Activated naive CD8-positive, alpha-beta T cell treated with anti-CD3 and anti-CD28 coated beads for 36 hours (primary cell): ENCODE measurements around the gene RERE. TPM values are rescaled to one million over a fixed set of nuclear protein-coding genes. Genes with fewer than 3 reads are reported as not detected.
"Not testable (repeated sequence)": the region's sequence is repeated elsewhere in the genome, so short reads cannot be mapped to it uniquely, and the experiment has no call there.

Experiments used
- DNase-seq: peaks from one replicate; pipeline ENCODE4 v3.0.0; 2021
- H3K27ac Mint-ChIP-seq: one replicate; pipeline ENCODE4 v1.8.0; 2022; ENCODE audit warnings: mild to moderate bottlenecking, moderate library complexity, mixed read lengths
- H3K27me3 Mint-ChIP-seq: one replicate; pipeline ENCODE4 v1.8.0; 2022; ENCODE audit warnings: mild to moderate bottlenecking, mixed read lengths
- H3K36me3 Mint-ChIP-seq: one replicate; pipeline ENCODE4 v1.8.0; 2021; ENCODE audit warnings: mild to moderate bottlenecking, mixed read lengths
- H3K4me1 Mint-ChIP-seq: one replicate; pipeline ENCODE4 v1.8.0; 2021; ENCODE audit warnings: mixed read lengths
- H3K4me3 Mint-ChIP-seq: one replicate; pipeline ENCODE4 v1.8.0; 2022; ENCODE audit warnings: mild to moderate bottlenecking, moderate library complexity, mixed read lengths
- H3K9me3 Mint-ChIP-seq: one replicate; pipeline ENCODE4 v1.8.0; 2022; ENCODE audit warnings: mixed read lengths
- total RNA-seq, 2 experiments: library from RNA; stranded (reverse); gene quantifications; one replicate each; pipeline ENCODE4 v1.2.3, GENCODE V29; 2021

Gene RERE
- total RNA-seq, 2 experiments from 2014 or later: 36.8 to 39.6 TPM

DNA sequence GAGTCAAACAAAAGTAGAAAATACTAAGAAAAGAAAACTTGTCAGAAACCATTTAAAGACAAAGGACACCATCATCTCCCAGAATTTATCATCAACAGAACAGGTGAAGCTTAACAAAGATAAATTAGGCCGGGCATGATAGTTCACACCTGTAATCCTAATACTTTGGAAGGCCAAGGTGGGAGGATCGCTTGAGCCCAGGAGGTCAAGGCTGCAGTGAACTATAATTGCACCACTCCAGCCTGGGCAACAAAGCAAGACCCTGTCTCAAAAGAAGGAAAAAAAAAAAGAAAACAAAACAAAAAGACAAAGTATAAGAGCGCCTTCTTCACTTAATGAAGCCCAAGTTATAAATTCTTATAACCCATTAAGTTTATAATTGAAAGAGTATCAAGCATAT, 25.6 kb downstream of the RERE start:
- Mint-ChIP-seq H3K27ac (no peak overlapping the region), H3K27me3 (no peaks in the 10 kb centered on the region), H3K9me3 (no peaks in the 10 kb centered on the region), H3K4me3 (no peak overlapping the region), H3K4me1 (peaks cover 7% of the 10 kb centered on the region), H3K36me3 (peaks cover 2% of the 10 kb centered on the region)
- DNase-seq: no peak

DNA sequence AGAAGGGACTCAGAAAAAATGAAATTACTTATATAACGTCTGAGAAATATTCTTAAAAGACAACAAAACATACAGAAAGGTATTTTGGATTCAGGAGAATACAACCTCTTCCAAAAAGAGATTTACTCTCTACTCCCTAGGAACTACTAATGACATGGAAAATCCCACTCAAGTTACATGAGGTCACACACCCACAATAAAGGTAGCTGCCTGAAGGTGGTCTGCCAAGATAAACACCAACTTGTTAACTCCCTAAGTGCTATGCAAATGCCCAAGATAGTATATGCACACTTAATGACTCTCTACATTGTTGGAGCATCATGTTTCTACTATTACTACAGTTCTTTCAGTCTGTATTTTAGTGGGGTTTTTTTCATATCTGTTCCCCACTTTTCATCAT, 26.5 kb downstream of the RERE start:
- DNase-seq: no peak
- H3K36me3 Mint-ChIP-seq: peaks cover 2% of the 10 kb centered on the region
- H3K27ac Mint-ChIP-seq: no peak overlapping the region
- H3K4me3 Mint-ChIP-seq: no peak overlapping the region
- peaks cover 7% of the 10 kb centered on the region for H3K4me1 Mint-ChIP-seq
- H3K27me3 Mint-ChIP-seq: no peaks in the 10 kb centered on the region
- no peaks in the 10 kb centered on the region for H3K9me3 Mint-ChIP-seq

DNA sequence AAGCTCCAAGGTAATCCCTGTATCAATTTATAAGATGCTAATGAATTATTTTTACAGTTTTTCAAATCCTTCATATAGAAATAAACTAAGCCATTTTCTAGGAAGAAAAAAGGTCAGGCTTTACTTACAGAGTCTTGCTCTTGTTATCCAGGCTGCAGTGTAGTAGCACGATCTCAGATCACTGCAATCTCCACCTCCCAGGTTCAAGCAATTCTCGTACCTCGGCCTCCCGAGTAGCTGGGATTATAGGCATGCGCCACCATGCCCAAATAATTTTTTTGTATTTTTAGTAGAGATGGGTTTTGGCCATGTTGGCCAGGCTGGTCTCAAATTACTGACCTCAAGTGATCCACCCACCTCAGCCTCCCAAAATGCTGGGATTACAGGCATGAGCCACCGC, 27.0 kb downstream of the RERE start:
- H3K4me3 Mint-ChIP-seq: no peak overlapping the region
- H3K36me3 Mint-ChIP-seq: peaks cover 2% of the 10 kb centered on the region
- no peaks in the 10 kb centered on the region for H3K9me3 Mint-ChIP-seq

DNA sequence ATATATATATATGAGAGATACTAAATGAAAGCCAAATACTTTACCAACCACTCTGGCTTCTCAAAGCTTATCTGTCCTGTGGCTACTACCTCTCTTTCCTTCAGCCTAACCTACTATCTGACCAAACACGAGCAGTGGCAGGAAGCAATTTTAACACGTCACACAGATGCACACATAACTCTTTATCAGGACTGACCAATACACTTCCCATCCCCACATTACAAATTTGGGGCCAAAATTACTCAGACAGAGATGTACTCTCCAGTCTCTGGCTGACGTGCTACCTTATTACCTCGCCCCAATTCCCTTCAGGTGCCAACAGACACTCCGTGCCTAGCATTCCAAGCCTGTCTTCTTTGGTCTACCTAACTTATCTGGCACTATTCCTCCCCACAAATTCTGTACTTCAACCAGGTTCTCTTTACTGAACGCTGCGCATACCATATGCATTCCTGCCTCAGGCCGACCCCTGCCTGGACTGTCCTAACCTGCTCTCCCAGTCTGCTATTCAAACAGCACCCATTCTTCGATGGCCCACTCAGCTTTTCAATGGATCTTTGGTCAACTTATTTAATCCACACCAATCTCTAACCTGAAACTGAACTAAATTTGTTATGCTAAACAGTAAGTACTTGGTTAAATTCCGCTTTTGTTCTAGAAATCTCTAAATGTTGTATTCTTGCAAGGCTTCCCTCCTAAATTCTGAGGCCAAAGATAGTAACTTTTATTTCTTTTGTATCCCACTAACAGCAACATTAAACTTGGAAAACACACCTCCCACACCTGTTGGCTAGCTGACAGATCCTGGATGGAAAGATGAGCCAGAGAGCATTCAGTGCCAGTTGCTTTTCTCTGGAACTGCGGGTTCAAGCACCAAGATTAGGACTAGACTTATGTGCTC, 27.9 kb downstream of the RERE start:
- no peak overlapping the region for H3K4me3 Mint-ChIP-seq
- DNase-seq: no peak
- H3K27ac Mint-ChIP-seq: no peak overlapping the region
- no peaks in the 10 kb centered on the region for H3K27me3 Mint-ChIP-seq
- peaks cover 7% of the 10 kb centered on the region for H3K4me1 Mint-ChIP-seq
- H3K36me3 Mint-ChIP-seq: peaks cover 2% of the 10 kb centered on the region
- no peaks in the 10 kb centered on the region for H3K9me3 Mint-ChIP-seq

More for the DNA sequence above, 27.0 kb downstream of the RERE start:
- no peaks in the 10 kb centered on the region for H3K27me3 Mint-ChIP-seq
- DNase-seq: no peak
- no peak overlapping the region for H3K27ac Mint-ChIP-seq
- H3K4me1 Mint-ChIP-seq: peaks cover 7% of the 10 kb centered on the region

DNA sequence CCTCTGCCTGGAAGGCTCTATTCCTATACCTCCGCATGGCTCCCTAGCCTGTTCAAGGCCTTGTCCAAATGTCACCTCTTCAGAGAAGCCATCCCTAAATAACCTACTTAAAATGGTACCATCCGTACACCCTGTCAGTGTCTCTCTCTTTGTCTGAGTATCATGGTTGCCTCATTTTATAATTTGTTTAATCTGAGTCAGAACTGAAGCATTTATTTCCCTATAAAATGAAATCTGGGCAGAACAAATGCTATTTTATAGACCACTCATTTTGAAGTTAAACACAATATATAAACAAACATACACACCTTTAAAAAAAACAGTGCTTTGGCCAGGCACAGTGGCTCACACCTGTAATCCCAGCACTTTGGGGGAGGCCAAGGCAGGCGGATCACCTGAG, 30.2 kb downstream of the RERE start:
- no peaks in the 10 kb centered on the region for H3K27me3 Mint-ChIP-seq
- no peak overlapping the region for H3K4me3 Mint-ChIP-seq
- peaks cover 6% of the 10 kb centered on the region for H3K36me3 Mint-ChIP-seq
- DNase-seq: no peak
- H3K9me3 Mint-ChIP-seq: no peaks in the 10 kb centered on the region
- no peak overlapping the region for H3K27ac Mint-ChIP-seq
- peaks cover 4% of the 10 kb centered on the region for H3K4me1 Mint-ChIP-seq

DNA sequence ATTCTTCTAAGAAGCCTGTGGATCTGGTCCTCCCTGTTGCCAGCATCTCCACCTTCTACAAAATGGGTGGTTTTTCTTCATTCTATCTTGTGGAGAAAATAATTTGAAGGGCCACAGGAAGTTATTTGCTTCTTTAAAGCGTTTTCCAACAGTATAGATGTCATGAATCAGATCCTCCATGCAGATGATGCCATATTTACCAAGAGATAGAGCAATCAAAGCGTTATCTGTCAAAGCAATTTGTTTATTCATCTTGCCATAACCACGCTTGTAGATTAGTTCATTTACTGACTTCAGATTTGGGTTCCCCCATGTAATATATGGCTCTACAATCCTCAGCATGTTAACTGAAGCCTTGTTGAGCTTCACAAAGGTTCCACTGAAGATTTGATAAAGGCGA, 31.2 kb downstream of the RERE start:
- not testable (repeated sequence) for H3K27me3 Mint-ChIP-seq, H3K9me3 Mint-ChIP-seq, H3K27ac Mint-ChIP-seq, H3K36me3 Mint-ChIP-seq, H3K4me1 Mint-ChIP-seq, H3K4me3 Mint-ChIP-seq, DNase-seq

DNA sequence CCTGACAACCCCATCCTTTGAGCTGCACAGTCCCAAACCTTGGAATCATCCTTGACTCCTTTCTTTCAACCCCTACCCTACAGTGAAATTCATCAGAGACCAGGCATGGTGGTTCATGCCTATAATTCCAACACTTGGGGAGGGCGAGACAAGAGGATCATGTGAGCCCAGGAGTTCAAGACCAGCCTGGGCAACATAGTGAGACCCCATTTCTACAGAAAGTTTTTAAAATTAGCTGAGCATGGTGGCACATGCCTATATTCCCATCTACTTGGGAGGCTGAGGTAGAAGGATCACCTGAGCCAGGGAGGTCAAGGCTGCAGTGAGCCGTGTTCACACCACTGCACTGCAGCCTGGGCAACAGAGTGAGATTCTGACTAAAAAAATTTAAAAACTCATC, 34.5 kb downstream of the RERE start:
- Mint-ChIP-seq H3K9me3 (no peaks in the 10 kb centered on the region), H3K36me3 (peaks cover 3% of the 10 kb centered on the region), H3K27me3 (no peaks in the 10 kb centered on the region)

DNA sequence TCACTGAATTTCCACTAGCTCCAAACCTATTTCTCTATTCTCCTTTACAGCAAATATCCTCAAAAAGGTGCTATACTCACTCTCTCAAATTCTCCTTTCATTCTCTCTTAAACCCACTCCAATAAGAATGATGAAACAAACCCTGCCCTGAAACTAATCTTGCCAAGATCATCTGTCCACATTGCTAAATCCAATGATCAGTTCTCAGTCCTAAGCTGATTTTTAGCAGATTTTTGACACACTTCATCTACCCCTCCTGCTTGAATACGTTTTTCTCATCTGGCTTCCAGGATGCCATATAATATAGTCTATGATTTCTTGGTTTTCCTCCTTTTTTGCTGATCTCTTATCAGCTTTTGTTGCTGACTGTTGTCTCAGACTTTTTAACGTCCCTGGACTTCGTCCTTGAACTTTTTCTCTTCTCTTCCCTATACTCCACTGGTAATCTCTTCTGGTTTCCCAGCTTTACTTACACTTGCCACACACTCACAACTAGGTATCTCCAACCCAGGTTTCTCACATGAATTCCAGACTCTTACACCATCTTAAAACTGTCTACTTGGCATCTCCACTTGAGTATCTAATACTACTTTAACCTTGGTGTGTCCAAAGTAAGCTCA, 35.3 kb downstream of the RERE start:
- Mint-ChIP-seq H3K27ac (no peak overlapping the region), H3K4me3 (no peak overlapping the region), H3K36me3 (peaks cover 3% of the 10 kb centered on the region), H3K9me3 (no peaks in the 10 kb centered on the region), H3K27me3 (no peaks in the 10 kb centered on the region), H3K4me1 (peaks cover 14% of the 10 kb centered on the region)
- DNase-seq: no peak

More for the DNA sequence above, 34.5 kb downstream of the RERE start:
- Mint-ChIP-seq H3K4me3 (no peak overlapping the region), H3K27ac (no peak overlapping the region), H3K4me1 (peaks cover 12% of the 10 kb centered on the region)
- no peak for DNase-seq

DNA sequence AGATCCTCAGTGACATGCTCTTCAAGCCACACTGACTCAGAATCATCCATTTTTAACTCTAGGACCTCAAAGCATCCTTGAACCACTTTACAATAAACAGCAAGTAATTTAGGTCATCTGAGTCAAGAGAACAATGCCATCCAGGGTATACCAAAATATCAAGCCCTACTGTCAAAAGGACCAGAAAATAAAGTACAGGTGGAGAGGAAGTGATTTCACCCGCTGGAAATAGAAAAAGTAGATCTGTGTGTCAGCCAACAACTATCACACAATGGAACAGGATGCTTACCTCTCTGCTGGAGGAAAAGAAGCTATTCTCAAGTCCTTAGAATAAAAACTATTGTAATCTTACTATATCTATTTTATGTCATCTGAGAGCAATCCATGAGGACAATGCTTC, 37.0 kb downstream of the RERE start:
- peaks cover 14% of the 10 kb centered on the region for H3K4me1 Mint-ChIP-seq
- no peaks in the 10 kb centered on the region for H3K9me3 Mint-ChIP-seq
- DNase-seq: no peak
- no peaks in the 10 kb centered on the region for H3K27me3 Mint-ChIP-seq
- H3K36me3 Mint-ChIP-seq: peaks cover 3% of the 10 kb centered on the region
- no peak overlapping the region for H3K4me3 Mint-ChIP-seq
- H3K27ac Mint-ChIP-seq: no peak overlapping the region

DNA sequence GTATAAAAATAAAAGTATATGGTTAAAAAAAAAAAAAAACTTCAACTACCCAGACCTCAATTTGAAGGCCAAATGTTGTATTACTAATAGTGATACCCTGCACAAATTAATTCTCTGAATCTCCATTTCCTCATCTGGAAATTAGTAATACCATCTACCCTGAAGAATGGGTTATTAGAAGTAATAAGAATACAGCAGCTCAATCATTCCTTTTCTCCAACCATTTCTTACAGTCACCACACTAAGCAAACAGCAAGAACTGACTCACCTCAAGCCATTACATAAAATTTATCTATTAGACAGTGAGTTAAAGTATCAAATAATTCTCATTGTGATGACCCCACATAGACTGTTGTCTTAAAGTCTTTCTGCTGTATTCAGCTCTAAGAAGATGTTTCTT, 39.6 kb downstream of the RERE start:
- DNase-seq: no peak
- H3K4me3 Mint-ChIP-seq: no peak overlapping the region
- H3K27me3 Mint-ChIP-seq: no peaks in the 10 kb centered on the region
- no peaks in the 10 kb centered on the region for H3K36me3 Mint-ChIP-seq
- H3K9me3 Mint-ChIP-seq: no peaks in the 10 kb centered on the region
- peaks cover 14% of the 10 kb centered on the region for H3K4me1 Mint-ChIP-seq
- no peak overlapping the region for H3K27ac Mint-ChIP-seq

DNA sequence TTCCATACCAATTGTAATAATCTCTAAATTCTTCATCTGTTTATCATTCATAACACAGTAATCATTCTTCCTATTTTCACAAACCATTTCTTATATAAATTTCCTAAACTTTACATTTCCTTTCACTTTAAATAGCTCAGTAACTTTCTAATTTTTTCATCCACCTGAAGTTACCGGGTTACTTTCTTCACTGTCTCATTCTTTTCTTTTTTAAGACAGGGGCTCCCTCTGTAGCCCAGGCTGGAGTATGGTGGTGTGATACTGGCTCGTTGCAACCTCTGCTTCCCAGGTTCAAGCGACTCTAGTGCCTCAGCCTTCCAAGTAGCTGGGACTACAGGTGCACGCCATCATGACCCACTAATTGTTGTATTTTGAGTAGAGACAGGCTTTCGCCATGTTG, 41.3 kb downstream of the RERE start:
- Mint-ChIP-seq H3K4me3 (no peak overlapping the region), H3K9me3 (no peaks in the 10 kb centered on the region), H3K36me3 (no peaks in the 10 kb centered on the region), H3K27me3 (no peaks in the 10 kb centered on the region), H3K27ac (no peak overlapping the region), H3K4me1 (peaks cover 12% of the 10 kb centered on the region)
- no peak for DNase-seq

DNA sequence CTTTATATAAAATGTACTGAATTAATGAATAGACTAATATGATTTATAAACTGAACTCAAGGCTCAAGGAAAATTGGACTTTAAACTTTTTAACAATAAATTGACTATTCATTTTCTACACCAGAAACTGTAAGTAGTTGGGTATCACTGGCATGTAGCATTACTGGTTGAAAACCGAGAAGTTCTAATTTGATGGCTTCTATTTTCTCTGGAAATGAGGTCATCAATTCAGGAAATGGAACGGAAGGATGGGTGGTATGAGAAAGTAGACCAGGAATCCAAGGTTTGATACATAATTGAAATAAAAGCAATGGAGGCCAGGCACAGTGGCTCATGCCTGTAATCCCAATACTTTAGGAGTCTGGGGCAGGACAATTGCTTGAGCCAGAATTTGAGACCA, 50.4 kb downstream of the RERE start:
- Mint-ChIP-seq H3K36me3 (peaks cover 8% of the 10 kb centered on the region), H3K4me3 (no peak overlapping the region), H3K27ac (no peak overlapping the region), H3K9me3 (no peaks in the 10 kb centered on the region), H3K4me1 (peaks cover 17% of the 10 kb centered on the region), H3K27me3 (no peaks in the 10 kb centered on the region)
- no peak for DNase-seq

DNA sequence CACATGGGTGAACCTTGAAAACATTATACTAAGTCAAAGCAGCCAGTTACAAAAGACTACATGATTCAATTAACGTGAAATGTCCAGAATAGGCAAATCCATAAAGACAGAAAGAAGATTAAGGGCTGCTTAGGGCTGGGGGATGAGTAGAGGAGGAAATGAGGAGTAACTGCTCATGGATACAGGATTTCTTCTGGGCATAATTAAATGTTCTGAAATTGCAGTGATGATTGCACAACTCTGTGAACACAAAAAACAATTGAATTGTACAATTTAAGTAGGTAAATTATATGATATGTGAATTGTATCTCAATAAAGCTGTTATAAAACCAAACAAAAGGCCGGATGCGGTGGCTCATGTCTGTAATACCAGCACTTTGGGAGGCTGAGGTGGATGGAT, 52.2 kb downstream of the RERE start:
- no peak for DNase-seq
- Mint-ChIP-seq H3K4me1 (peaks cover 19% of the 10 kb centered on the region), H3K9me3 (no peaks in the 10 kb centered on the region), H3K27me3 (no peaks in the 10 kb centered on the region), H3K4me3 (no peak overlapping the region), H3K36me3 (peaks cover 8% of the 10 kb centered on the region), H3K27ac (no peak overlapping the region)

DNA sequence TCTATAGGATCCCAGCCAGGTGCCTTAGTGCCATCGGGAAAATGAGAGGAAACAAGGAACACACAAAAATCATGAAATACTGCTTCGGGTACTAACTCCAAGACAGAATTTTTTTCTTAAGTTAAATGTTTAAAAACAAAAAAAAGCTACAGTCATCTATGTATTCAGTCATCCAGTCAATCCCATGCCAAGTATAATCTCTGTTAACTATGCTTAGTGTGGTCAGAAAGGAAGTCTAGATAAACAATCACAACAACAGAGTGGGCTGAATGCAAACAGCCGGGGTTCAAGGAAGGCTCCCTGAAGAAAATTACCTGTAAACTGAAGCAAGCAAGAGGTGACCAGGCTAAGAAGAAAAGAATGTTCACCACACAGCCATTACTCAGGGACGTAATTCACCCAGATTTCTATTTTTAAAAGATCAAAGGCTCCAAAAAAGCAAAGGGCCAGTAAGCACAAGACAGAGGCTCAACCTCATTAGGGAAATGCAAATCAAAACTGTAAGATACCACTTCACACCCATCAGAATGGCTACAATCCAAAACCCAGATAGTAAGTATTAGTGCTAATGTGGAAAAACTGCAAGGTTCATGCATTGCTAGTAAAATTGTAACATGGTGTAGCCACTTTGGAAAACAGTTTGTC, 53.0 kb downstream of the RERE start:
- peaks cover 19% of the 10 kb centered on the region for H3K4me1 Mint-ChIP-seq

DNA sequence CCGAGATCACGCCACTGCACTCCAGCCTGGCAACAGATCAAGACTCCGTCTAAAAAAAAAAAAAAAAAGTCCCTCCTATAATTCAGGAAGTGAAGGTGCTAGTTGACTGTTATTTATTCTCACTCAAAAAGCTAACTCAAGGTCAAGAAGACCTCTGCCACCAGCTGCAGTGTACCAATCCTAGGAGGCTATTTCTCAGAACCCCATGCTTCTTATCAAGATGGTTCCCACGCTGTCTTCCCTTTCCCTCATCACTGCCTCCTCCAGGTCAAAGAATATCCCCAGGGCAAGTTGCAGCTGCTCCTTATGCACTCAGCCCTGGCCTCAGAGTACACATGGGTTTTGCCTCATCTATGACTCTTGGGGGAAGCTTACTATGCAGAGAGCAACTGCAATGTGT, 53.6 kb downstream of the RERE start:
- Mint-ChIP-seq H3K4me3 (no peak overlapping the region), H3K9me3 (no peaks in the 10 kb centered on the region), H3K36me3 (peaks cover 8% of the 10 kb centered on the region), H3K27ac (no peak overlapping the region), H3K27me3 (no peaks in the 10 kb centered on the region), H3K4me1 (peaks cover 19% of the 10 kb centered on the region)
- DNase-seq: no peak

More for the DNA sequence above, 53.0 kb downstream of the RERE start:
- no peak overlapping the region for H3K27ac Mint-ChIP-seq
- no peaks in the 10 kb centered on the region for H3K9me3 Mint-ChIP-seq
- H3K36me3 Mint-ChIP-seq: peaks cover 8% of the 10 kb centered on the region
- no peak overlapping the region for H3K4me3 Mint-ChIP-seq
- DNase-seq: no peak
- no peaks in the 10 kb centered on the region for H3K27me3 Mint-ChIP-seq
